GM23248 (cell line): ENCODE results near the gene ABCD1.

Experiments
- EZH2 ChIP-seq: fragments of 200-600 bp; sonication (generic); IDR thresholded peaks from 2 replicates; pipeline ENCODE4 v1.6.1; 2018; ENCODE audit warnings: antibody characterized with exemption, mild to moderate bottlenecking; ENCODE audit not compliant: insufficient read depth, poor library complexity, severe bottlenecking
- EZH2phosphoT487 ChIP-seq: fragments of 200-600 bp; sonication (generic); IDR thresholded peaks from 2 replicates; pipeline ENCODE4 v1.6.1; 2018; ENCODE audit warnings: antibody characterized with exemption, moderate library complexity, mild to moderate bottlenecking, low read depth; ENCODE audit not compliant: insufficient read depth

GRCh38 chrX:153766871-153767673 lies 42.4 kb downstream of the ABCD1 start:
- no peak for TF ChIP-seq EZH2
- no peak for TF ChIP-seq EZH2phosphoT487
